GM23338 (cell line): ENCODE results near the gene FCN3. TPM values are rescaled to one million over a fixed set of nuclear protein-coding genes. Genes with fewer than 3 reads are reported as not detected.

Source experiments
- ATAC-seq: fragments of 200-7000 bp; cut with Tn5 transposase; 3 replicates; pipeline ENCODE4 v1.9.1; 2020
- DNase-seq: peaks from one replicate; pipeline ENCODE4 v3.0.0-alpha.2; 2015; ENCODE audit warnings: low spot score
- H2AFZ ChIP-seq: fragments of 200-600 bp; sonication (generic); 2 replicates; pipeline ENCODE4 v1.8.0; 2016; ENCODE audit warnings: antibody characterized with exemption, mild to moderate bottlenecking, moderate library complexity
- H3F3A ChIP-seq: fragments of 200-600 bp; sonication (generic); replicated peaks from 2 replicates; pipeline ENCODE4 v1.8.0; 2017; ENCODE audit warnings: antibody characterized with exemption, mixed run types, low read depth
- H3K27ac ChIP-seq: fragments of 200-600 bp; sonication (generic); 2 replicates; pipeline ENCODE4 v1.6.1; 2016; ENCODE audit warnings: low read depth
- H3K27me3 ChIP-seq: fragments of 200-600 bp; sonication (generic); 2 replicates; pipeline ENCODE4 v1.8.0; 2016; ENCODE audit warnings: mild to moderate bottlenecking, mixed run types, moderate library complexity; ENCODE audit not compliant: insufficient read depth
- H3K36me3 ChIP-seq: fragments of 200-600 bp; sonication (generic); 2 replicates; pipeline ENCODE4 v1.8.0; 2016; ENCODE audit warnings: mild to moderate bottlenecking; ENCODE audit not compliant: insufficient read depth
- H3K4me1 ChIP-seq: fragments of 200-600 bp; sonication (generic); 2 replicates; pipeline ENCODE4 v1.8.0; 2016; ENCODE audit warnings: mild to moderate bottlenecking, moderate library complexity; ENCODE audit not compliant: insufficient read depth
- H3K4me2 ChIP-seq: fragments of 200-600 bp; sonication (generic); 2 replicates; pipeline ENCODE4 v1.7.1; 2017; ENCODE audit warnings: mixed run types
- H3K4me3 ChIP-seq: fragments of 200-600 bp; sonication (generic); 2 replicates; pipeline ENCODE4 v1.6.1; 2016; ENCODE audit warnings: mixed run types
- H3K79me2 ChIP-seq: fragments of 200-600 bp; sonication (generic); replicated peaks from 2 replicates; pipeline ENCODE4 v1.8.0; 2017; ENCODE audit warnings: mild to moderate bottlenecking; ENCODE audit not compliant: insufficient read depth
- H3K9me2 ChIP-seq: fragments of 200-600 bp; sonication (generic); 2 replicates; pipeline ENCODE4 v1.8.0; 2017; ENCODE audit not compliant: insufficient read depth
- H4K20me1 ChIP-seq: fragments of 200-600 bp; sonication (generic); replicated peaks from 2 replicates; pipeline ENCODE4 v1.8.0; 2017; ENCODE audit warnings: mild to moderate bottlenecking; ENCODE audit not compliant: insufficient read depth
- H3K27ac Mint-ChIP-seq: 2 replicates; pipeline ENCODE4 v1.8.0; 2020; ENCODE audit warnings: inconsistent platforms, mild to moderate bottlenecking, moderate library complexity, mixed read lengths
- H3K27me3 Mint-ChIP-seq: 3 replicates; pipeline ENCODE4 v1.8.0; 2022; ENCODE audit warnings: low read depth, mild to moderate bottlenecking, moderate library complexity, mixed read lengths, inconsistent platforms; ENCODE audit not compliant: insufficient read depth, poor library complexity
- H3K36me3 Mint-ChIP-seq: 3 replicates; pipeline ENCODE4 v1.8.0; 2021; ENCODE audit warnings: low read depth, mild to moderate bottlenecking, inconsistent platforms, moderate library complexity, mixed read lengths
- H3K4me1 Mint-ChIP-seq: 3 replicates; pipeline ENCODE4 v1.8.0; 2020; ENCODE audit warnings: mild to moderate bottlenecking, inconsistent platforms, mixed read lengths
- H3K4me3 Mint-ChIP-seq: 3 replicates; pipeline ENCODE4 v1.8.0; 2021; ENCODE audit warnings: moderate library complexity, mild to moderate bottlenecking, inconsistent platforms, mixed read lengths
- H3K9me3 Mint-ChIP-seq: 3 replicates; pipeline ENCODE4 v1.8.0; 2020; ENCODE audit warnings: moderate library complexity, mild to moderate bottlenecking, inconsistent platforms, mixed read lengths
- EZH2 ChIP-seq: fragments of 200-600 bp; sonication (generic); IDR thresholded peaks from one replicate; pipeline ENCODE4 v1.8.0; 2017; ENCODE audit warnings: antibody characterized with exemption, mild to moderate bottlenecking, low read depth; ENCODE audit not compliant: unreplicated experiment
- EZH2phosphoT487 ChIP-seq: fragments of 200-600 bp; sonication (generic); IDR thresholded peaks from one replicate; pipeline ENCODE4 v1.8.1; 2018; ENCODE audit warnings: antibody characterized with exemption; ENCODE audit not compliant: unreplicated experiment
- JUNB ChIP-seq: IDR thresholded peaks from one replicate; pipeline ENCODE4 v1.6.1; 2016; ENCODE audit warnings: antibody characterized with exemption; ENCODE audit not compliant: unreplicated experiment
- NANOG ChIP-seq: IDR thresholded peaks from 2 replicates; pipeline ENCODE4 v1.6.1; 2016; ENCODE audit warnings: antibody characterized with exemption, borderline replicate concordance
- POLR2AphosphoS5 ChIP-seq: IDR thresholded peaks from 2 replicates; pipeline ENCODE4 v1.6.1; 2016; ENCODE audit warnings: antibody characterized with exemption, low read depth
- ZNF331 ChIP-seq: fragments of 250-450 bp; sonication (Bioruptor Pico); IDR thresholded peaks from 2 replicates; pipeline ENCODE4 v1.5.0; 2020; ENCODE audit warnings: low read depth, mild to moderate bottlenecking, moderate library complexity
- polyA plus RNA-seq: library from polyadenylated mRNA; unstranded; fragments of >200 nt; fragmentation: Nextera tagmentation; extraction: Ambion mirVana; gene quantifications from 2 replicates; pipeline ENCODE4 v1.2.1, GENCODE V29; 2016
- total RNA-seq: library from RNA; depleted of rRNA; stranded (reverse); fragments of >200 nt; shearing (Covaris generic); gene quantifications from 2 replicates; pipeline ENCODE4 v1.2.3, GENCODE V29; 2014
- TF ChIP-seq, protein P1 (sequence below): fragments of 250-450 bp; sonication (Bioruptor Pico); IDR thresholded peaks from 2 replicates; pipeline ENCODE4 v1.5.0; 2020; ENCODE audit warnings: mild to moderate bottlenecking, moderate library complexity
- TF ChIP-seq, protein P2 (sequence below): IDR thresholded peaks from one replicate; pipeline ENCODE4 v1.6.1; 2018; ENCODE audit warnings: antibody characterized with exemption; ENCODE audit not compliant: unreplicated experiment

The FCN3 gene
- total and polyA plus RNA-seq, 2 experiments from 2014 or later: 0.49 TPM; not detected in 1

DNA sequence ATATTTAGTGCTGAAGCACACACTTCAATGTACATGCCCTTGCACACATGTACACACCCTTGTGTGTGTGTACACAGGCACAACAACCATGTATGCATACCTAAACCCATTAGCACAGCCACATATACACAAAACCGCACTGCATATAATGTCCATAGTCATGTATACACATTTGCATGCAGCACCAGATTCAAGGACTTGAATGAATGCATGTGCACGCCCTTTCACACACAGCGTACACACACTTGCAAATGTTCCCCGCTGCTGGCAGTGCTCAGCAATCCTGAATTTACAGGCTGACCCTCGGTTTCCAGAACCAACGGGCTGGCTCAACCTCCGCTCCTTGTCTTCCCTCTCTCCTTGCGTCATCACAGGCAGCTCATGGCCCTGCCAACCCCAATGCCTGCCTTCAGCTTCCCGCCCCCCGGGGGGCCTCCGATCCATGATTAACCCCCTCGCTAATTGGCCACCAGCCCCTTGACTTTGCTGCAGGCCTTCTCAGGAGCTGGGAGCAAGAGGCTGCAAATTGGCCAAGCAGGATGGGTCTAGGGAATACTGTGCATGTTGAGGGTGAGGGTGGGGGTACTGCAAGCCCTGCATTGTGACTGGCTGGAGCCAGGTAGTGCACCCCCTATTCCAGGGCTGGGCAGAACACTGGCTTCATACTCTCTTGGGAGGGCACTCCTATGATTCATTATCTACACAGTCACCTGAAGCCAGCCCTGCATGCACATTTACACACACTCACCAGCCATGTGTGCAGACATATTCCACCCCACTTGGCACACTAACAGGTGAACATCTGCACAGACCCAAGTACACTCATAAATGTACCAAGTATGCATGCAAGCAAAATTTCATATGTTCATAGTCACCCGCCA lies 25.7 kb upstream of the FCN3 start:
- Histone ChIP-seq H3F3A (peaks cover 22% of the 10 kb centered on the region), H3K9me2 (no peaks in the 10 kb centered on the region), H3K27ac (no peak overlapping the region), H3K79me2 (no peaks in the 10 kb centered on the region), H3K4me3 (no peak overlapping the region), H3K36me3 (no peaks in the 10 kb centered on the region), H4K20me1 (no peaks in the 10 kb centered on the region), H3K4me2 (no peak overlapping the region), H2AFZ (no peak overlapping the region), H3K27me3 (no peaks in the 10 kb centered on the region), H3K4me1 (peaks cover 43% of the 10 kb centered on the region)
- Mint-ChIP-seq H3K9me3 (no peaks in the 10 kb centered on the region), H3K4me1 (peaks cover 63% of the 10 kb centered on the region), H3K27ac (no peak overlapping the region), H3K27me3 (peaks cover 20% of the 10 kb centered on the region), H3K36me3 (peaks cover 4% of the 10 kb centered on the region; the same call in 1 of the 3 replicates), H3K4me3 (no peak overlapping the region)
- no peak for TF ChIP-seq NANOG
- no peak for TF ChIP-seq EZH2
- no peak for TF ChIP-seq ZNF331 (CRISPR knock-in tag)
- no peak for TF ChIP-seq POLR2AphosphoS5
- TF ChIP-seq EZH2phosphoT487: no peak
- no peak for TF ChIP-seq JUNB
- peak; percentile 43 for DNase-seq
- no peak for ATAC-seq

DNA sequence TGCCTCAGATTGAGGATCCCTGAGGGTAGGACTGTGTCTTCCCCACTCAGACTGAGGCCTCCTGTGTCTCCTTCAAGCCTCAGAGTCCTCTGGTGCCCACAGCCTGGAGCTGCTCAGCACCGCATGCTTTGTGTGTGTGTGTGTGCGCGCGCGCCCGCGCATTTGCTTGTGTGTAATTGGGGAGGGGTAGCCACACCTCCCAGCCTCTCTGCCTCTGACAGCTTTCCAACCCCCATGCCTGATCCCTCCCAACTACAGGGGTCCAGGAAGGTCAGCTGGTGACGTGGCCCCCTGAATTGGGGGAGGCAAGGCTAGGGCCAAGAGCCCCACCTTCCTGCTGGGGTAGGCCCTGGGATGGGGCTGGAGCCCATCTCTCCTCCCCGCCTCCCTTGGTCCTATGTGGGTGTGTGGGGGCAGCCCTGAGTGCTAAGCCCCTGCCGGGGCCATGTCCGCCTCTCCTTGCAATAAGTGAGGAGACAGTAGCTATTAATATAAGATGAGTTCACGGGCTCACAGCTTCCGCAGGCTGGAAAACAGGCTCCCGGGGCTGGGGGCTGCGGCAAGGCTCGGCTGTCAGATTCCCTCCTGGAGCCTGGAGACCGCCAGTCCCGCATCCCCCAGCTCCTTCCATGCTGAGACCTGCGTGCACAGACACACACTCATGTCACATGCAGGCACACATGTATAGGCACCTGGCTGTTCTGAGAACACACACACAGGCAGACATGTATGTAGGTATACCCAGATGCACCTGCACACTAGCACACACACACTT lies 24.8 kb upstream of the FCN3 start:
- Mint-ChIP-seq H3K4me1 (peaks cover 62% of the 10 kb centered on the region), H3K27ac (no peak overlapping the region)
- peak overlapping the region; percentile 55 for H3K27ac ChIP-seq

More for the DNA sequence above, 24.8 kb upstream of the FCN3 start:
- peaks cover 34% of the 10 kb centered on the region for H3K4me1 ChIP-seq
- TF ChIP-seq, protein P1, sequence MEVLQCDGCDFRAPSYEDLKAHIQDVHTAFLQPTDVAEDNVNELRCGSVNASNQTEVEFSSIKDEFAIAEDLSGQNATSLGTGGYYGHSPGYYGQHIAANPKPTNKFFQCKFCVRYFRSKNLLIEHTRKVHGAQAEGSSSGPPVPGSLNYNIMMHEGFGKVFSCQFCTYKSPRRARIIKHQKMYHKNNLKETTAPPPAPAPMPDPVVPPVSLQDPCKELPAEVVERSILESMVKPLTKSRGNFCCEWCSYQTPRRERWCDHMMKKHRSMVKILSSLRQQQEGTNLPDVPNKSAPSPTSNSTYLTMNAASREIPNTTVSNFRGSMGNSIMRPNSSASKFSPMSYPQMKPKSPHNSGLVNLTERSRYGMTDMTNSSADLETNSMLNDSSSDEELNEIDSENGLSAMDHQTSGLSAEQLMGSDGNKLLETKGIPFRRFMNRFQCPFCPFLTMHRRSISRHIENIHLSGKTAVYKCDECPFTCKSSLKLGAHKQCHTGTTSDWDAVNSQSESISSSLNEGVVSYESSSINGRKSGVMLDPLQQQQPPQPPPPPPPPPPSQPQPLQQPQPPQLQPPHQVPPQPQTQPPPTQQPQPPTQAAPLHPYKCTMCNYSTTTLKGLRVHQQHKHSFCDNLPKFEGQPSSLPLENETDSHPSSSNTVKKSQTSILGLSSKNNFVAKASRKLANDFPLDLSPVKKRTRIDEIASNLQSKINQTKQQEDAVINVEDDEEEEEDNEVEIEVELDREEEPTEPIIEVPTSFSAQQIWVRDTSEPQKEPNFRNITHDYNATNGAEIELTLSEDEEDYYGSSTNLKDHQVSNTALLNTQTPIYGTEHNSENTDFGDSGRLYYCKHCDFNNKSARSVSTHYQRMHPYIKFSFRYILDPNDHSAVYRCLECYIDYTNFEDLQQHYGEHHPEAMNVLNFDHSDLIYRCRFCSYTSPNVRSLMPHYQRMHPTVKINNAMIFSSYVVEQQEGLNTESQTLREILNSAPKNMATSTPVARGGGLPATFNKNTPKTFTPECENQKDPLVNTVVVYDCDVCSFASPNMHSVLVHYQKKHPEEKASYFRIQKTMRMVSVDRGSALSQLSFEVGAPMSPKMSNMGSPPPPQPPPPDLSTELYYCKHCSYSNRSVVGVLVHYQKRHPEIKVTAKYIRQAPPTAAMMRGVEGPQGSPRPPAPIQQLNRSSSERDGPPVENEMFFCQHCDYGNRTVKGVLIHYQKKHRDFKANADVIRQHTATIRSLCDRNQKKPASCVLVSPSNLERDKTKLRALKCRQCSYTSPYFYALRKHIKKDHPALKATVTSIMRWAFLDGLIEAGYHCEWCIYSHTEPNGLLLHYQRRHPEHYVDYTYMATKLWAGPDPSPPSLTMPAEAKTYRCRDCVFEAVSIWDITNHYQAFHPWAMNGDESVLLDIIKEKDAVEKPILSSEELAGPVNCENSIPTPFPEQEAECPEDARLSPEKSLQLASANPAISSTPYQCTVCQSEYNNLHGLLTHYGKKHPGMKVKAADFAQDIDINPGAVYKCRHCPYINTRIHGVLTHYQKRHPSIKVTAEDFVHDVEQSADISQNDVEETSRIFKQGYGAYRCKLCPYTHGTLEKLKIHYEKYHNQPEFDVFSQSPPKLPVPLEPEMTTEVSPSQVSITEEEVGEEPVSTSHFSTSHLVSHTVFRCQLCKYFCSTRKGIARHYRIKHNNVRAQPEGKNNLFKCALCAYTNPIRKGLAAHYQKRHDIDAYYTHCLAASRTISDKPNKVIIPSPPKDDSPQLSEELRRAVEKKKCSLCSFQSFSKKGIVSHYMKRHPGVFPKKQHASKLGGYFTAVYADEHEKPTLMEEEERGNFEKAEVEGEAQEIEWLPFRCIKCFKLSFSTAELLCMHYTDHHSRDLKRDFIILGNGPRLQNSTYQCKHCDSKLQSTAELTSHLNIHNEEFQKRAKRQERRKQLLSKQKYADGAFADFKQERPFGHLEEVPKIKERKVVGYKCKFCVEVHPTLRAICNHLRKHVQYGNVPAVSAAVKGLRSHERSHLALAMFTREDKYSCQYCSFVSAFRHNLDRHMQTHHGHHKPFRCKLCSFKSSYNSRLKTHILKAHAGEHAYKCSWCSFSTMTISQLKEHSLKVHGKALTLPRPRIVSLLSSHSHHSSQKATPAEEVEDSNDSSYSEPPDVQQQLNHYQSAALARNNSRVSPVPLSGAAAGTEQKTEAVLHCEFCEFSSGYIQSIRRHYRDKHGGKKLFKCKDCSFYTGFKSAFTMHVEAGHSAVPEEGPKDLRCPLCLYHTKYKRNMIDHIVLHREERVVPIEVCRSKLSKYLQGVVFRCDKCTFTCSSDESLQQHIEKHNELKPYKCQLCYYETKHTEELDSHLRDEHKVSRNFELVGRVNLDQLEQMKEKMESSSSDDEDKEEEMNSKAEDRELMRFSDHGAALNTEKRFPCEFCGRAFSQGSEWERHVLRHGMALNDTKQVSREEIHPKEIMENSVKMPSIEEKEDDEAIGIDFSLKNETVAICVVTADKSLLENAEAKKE: no peak
- TF ChIP-seq, protein P2, sequence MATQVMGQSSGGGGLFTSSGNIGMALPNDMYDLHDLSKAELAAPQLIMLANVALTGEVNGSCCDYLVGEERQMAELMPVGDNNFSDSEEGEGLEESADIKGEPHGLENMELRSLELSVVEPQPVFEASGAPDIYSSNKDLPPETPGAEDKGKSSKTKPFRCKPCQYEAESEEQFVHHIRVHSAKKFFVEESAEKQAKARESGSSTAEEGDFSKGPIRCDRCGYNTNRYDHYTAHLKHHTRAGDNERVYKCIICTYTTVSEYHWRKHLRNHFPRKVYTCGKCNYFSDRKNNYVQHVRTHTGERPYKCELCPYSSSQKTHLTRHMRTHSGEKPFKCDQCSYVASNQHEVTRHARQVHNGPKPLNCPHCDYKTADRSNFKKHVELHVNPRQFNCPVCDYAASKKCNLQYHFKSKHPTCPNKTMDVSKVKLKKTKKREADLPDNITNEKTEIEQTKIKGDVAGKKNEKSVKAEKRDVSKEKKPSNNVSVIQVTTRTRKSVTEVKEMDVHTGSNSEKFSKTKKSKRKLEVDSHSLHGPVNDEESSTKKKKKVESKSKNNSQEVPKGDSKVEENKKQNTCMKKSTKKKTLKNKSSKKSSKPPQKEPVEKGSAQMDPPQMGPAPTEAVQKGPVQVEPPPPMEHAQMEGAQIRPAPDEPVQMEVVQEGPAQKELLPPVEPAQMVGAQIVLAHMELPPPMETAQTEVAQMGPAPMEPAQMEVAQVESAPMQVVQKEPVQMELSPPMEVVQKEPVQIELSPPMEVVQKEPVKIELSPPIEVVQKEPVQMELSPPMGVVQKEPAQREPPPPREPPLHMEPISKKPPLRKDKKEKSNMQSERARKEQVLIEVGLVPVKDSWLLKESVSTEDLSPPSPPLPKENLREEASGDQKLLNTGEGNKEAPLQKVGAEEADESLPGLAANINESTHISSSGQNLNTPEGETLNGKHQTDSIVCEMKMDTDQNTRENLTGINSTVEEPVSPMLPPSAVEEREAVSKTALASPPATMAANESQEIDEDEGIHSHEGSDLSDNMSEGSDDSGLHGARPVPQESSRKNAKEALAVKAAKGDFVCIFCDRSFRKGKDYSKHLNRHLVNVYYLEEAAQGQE: no peak
- H3F3A ChIP-seq: peaks cover 26% of the 10 kb centered on the region
- H3K9me3 Mint-ChIP-seq: no peaks in the 10 kb centered on the region
- H3K4me2 ChIP-seq: no peak overlapping the region
- H3K79me2 ChIP-seq: no peaks in the 10 kb centered on the region
- H3K4me3 Mint-ChIP-seq: no peak overlapping the region
- H3K36me3 ChIP-seq: no peaks in the 10 kb centered on the region
- no peaks in the 10 kb centered on the region for H4K20me1 ChIP-seq
- H2AFZ ChIP-seq: 0 out of 2 replicates have a peak overlapping the region, but pooled peaks have one; percentile 47
- H3K4me3 ChIP-seq: no peak overlapping the region
- H3K27me3 ChIP-seq: no peaks in the 10 kb centered on the region
- H3K36me3 Mint-ChIP-seq: peaks cover 7% of the 10 kb centered on the region; the same call in 1 of the 3 replicates
- H3K9me2 ChIP-seq: no peaks in the 10 kb centered on the region
- ATAC-seq (no peak), DNase-seq (no peak)
- H3K27me3 Mint-ChIP-seq: peaks cover 23% of the 10 kb centered on the region
